ENCODE results near the gene HDGFL2.

HDGFL2 gene

GRCh38 chr19:4445963-4446703, 26.0 kb upstream of the HDGFL2 start:
- no peak for DNase-seq (ENCODE audit: low read depth)

GRCh38 chr19:4446704-4447200, 25.3 kb upstream of the HDGFL2 start:
- no peak for DNase-seq (ENCODE audit: low read depth)

- no peak for DNase-seq (ENCODE audit: low read depth)
These were observed 24.6 kb upstream of the HDGFL2 start for GRCh38 chr19:4447327-4448146.

- DNase-seq (ENCODE audit: low read depth) = no peak
These were observed 23.7 kb upstream of the HDGFL2 start for GRCh38 chr19:4448147-4448985.

- DNase-seq (ENCODE audit: low read depth) = no peak
These were observed 23.0 kb upstream of the HDGFL2 start for GRCh38 chr19:4449022-4449638.

GRCh38 chr19:4449639-4450028, 22.5 kb upstream of the HDGFL2 start:
- DNase-seq (ENCODE audit: low read depth) = no peak

GRCh38 chr19:4452230-4452990, 19.7 kb upstream of the HDGFL2 start:
- no peak for DNase-seq (ENCODE audit: low read depth)

- no peak for DNase-seq (ENCODE audit: low read depth)
These were observed 18.6 kb upstream of the HDGFL2 start for GRCh38 chr19:4453232-4454179.

GRCh38 chr19:4454747-4455718, 17.1 kb upstream of the HDGFL2 start:
- DNase-seq (ENCODE audit: low read depth) = peak; percentile 41

- peak; percentile 51 for DNase-seq (ENCODE audit: low read depth)
These were observed 16.2 kb upstream of the HDGFL2 start for GRCh38 chr19:4455719-4456475.

GRCh38 chr19:4456476-4456842, 15.6 kb upstream of the HDGFL2 start:
- peak; percentile 56 for DNase-seq (ENCODE audit: low read depth)

- DNase-seq (ENCODE audit: low read depth) = peak; percentile 18
These were observed 15.0 kb upstream of the HDGFL2 start for GRCh38 chr19:4456843-4457653.

- DNase-seq (ENCODE audit: low read depth) = peak; percentile 96
These were observed 14.3 kb upstream of the HDGFL2 start, which contains the start of gene UBXN6 for GRCh38 chr19:4457654-4458395. Gene UBXN6 (minus strand): TSS chr19:4457794. CDS start chr19:4457697, 97 bp downstream.

- DNase-seq (ENCODE audit: low read depth) = no peak
These were observed 7.1 kb upstream of the HDGFL2 start for GRCh38 chr19:4464815-4465581.

GRCh38 chr19:4467835-4468234, 4.3 kb upstream of the HDGFL2 start:
- DNase-seq (ENCODE audit: low read depth) = no peak
